CD4-positive, alpha-beta T cell treated with Interleukin-2 at 100 ng/mL for 4 hours (primary cell): ENCODE data around the gene PRR20G.
"Not testable (repeated sequence)": the region's sequence is repeated elsewhere in the genome, so short reads cannot be mapped to it uniquely, and the experiment has no call there.

Experiments
- DNase-seq: peaks from one replicate; pipeline ENCODE4 v3.0.0-alpha.2; 2020; ENCODE audit warnings: low spot score

PRR20G gene

DNA sequence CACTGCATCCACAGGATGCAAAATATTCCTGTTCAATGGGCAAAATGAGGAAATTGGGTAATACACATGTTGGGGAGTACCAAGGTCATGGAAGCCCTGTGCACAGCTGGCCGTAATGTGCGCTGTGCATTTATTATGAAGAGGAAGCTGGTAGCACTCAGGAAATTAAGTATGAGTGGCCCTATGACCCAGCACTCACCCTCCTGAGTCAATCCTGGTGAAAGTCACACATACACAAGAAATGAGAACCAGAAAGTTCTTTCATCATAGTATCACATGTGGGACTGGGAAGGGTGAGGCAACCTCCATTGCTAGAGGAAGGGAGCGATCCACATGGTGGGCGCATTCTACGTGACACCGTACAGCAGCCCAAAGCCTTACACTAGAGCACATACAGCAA, 11.4 kb upstream of the PRR20G start:
- no peak for DNase-seq

DNA sequence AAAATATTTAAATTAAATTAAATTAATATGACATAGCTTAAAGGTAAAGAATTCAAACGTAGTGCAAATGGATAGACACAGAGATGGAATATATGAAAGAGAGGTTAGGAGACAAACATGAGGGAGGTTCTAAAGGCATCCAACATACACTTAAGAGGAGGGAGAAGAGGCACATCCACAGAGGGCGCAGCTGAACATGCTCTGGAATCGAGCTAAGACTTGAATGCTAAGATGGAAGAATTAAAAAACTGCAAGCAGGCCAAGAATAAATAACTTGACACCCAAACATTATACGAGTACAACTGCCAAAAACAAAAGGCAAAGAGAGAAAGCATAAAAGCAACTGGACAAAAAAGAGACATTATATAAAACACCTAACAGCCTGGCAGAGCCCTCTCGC, 9.1 kb upstream of the PRR20G start:
- DNase-seq: no peak

DNA sequence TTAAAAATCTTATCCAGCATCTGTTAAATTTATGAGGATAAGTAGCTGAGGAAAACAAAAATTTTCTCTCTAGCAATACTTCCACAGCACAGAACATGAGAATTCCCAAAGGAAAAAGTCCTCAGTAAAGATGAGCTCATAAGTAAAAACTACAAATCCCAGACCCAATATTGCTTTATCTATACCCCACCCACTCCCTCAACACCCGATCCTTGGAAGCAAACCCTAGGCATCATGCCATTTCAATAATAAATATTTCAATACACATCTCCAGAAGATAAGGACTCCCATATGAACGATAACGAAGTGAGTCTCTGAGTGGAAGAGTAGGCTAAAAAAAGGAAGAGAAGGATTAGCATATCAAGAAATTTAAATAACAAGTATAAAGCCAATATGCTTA, 8.3 kb upstream of the PRR20G start:
- DNase-seq: no peak

DNA sequence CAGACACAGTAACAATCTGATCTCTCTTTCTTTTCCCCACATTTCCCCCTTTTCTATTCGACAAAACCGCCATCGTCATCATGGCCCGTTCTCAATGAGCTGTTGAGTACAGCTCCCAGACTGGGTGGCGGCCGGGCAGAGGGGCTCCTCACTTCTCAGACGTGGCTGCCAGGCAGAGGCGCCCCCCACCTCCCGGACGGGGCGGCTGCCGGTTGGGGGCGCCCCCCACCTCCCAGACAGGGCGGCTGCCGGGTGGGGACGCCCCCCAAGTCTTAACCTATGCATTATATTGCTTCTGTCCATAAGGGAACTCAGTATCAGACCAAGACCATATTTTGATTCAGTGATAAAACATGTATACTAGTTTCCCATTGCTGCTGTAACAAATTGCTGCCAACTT, 5.8 kb upstream of the PRR20G start:
- DNase-seq: not testable (repeated sequence)

DNA sequence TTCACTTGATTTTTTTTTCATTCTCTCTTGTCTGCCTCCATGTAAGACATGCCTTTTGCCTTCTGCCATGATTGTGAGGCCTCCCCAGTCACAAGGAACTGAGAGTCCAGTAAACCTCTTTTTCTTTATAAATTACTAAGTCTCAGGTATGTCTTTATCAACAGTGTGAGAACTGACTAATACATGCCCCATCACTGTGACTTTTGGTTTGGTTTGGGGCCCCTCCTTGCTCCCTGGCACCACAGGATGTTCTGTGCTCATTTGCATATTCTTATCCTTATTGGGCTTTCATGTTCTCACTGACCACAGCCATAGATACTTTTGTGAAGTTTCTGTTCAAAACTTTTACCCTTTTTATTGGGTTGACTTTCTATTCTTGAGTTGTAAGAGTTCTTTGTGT, 3.8 kb upstream of the PRR20G start:
- DNase-seq: no peak

DNA sequence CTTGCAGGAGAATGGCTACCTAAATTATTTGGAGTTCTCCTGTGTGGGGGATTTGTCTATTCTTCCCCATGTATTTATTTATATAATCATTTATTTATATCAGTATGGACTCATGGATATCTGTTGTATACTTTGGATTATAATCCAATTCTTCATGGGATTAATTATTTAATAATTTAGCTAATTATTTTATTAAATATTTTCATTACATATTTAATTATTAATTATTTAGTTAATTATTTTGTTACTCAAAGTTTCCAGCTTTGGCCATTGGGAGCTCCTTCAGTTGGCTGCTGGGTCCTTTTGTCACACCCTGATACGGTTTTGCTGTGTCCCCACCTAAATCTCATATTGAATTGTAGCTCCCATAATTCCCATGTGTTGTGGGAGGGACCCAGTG, 3.3 kb upstream of the PRR20G start:
- no peak for DNase-seq

DNA sequence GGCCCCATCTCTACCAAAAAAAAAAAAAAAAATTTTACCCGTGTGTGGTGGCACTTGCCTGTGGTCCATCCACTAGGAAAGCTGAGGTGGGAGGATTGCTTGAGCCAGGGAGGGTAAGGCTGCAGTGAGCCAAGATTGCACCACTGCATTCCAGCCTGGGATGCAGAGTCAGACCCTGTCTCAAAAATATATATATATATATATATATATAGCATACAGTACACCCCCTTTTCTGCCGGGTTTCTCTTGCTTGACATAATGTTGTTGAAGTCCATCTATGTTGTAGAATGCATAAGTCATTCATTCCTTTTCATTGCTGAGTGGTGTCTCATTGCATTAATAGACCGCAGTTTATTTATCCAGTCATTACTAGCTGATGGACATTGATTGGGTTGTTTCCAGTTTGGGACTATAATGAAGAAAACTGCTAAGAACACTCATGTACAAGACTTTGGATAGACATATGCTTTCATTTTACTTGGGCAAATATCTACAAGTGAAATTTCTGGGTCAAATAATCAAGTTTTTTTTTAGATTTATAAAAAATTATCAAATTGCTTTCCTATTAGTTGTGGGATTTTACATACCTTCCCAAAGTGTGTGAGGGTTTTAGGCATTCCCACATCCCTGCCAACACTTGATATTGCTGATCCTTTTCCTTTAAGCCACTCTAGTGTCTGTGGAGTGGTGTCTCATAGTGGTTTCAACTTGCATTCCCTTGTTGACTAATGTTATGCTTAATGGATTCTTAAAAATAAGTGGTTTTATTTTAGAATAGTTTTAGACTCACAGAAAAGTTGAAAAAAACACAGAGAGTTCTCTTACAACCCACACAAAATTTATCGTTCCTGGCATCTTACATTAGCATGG, 2.1 kb upstream of the PRR20G start:
- DNase-seq: no peak

DNA sequence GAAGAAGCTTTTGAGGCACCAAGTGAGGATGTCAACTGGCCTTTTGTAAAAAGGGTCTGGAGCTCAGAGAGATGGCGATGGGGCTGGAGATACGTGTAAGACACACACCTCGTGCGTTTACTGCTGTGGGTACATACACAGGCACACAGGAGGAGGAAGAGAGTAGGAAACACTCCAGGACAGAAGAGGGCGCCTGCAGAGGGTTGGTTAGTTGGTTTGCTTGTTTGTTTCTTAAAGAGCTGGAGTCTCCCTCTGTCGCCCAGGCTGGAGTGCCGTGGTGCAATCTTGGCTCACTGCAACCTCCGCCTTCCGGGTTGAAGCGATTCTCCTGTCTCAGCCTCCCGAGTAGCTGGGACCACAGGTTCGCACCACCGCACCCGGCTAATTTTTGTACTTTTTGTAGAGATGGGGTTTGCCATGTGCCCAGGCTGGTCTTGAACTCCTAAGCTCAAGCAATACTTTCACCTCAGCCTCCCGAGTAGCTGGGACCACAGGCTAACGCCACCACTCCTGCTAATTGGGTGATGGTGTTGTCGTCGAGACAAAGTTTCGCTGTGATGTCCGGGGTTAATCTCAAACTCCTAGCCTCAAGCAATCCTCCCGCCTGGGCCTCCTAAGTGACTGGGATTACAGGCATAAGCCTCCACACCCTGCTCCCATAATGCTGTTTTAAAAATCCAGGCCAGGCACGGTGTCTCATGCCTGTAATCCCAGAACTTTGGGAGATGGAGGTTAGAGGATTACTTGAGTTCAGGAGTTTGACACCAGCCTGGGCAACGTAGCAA, 1.3 kb upstream of the PRR20G start:
- DNase-seq: no peak

DNA sequence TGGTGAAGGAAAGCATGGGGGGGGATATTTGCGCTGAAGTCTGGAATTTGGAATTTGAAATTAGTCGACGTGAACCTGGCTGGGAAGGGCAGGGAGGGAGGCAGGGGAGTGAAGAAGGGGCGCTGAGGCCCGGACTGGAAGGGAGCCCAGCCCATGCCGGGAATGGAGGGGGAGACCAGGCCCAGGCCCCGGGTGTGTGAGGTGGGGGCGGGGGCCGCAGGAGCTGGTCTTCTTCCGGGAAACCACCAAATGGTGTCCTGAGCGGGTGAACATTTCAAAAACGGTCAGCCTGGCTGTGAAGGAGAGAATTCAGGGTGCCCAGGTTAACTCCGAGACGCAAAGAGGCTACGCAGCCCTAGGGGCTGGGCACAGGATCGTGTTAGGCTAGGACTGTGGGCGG, 497 bp upstream of the PRR20G start:
- DNase-seq: no peak

DNA sequence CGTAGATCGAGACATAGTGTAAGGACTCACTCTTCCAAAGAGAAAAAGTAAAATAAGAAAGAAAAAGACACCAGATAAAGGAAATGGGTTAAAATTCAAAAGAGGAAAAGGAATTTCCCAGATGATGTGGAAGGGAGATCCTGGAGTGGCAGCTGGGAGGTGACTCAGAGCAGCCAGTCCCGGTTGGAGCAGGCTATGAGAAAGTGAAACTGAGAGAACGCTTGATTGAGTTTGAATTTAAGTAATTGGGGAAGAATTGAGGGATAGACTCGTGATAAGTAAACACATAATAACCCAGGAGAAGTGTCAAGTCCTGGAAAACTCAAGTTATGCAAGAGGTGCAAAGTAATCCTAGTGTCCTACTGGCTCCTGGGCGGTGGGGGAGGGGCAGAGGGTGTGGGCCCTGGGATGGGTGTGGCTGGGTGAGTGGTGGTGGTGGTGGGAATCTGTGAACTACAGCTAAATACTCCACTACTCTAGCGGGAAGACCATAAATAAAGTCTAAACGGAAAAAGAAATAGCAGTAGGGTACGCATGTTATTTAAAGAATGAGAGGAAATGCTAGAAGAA, 1.2 kb downstream of the PRR20G start:
- no peak for DNase-seq

DNA sequence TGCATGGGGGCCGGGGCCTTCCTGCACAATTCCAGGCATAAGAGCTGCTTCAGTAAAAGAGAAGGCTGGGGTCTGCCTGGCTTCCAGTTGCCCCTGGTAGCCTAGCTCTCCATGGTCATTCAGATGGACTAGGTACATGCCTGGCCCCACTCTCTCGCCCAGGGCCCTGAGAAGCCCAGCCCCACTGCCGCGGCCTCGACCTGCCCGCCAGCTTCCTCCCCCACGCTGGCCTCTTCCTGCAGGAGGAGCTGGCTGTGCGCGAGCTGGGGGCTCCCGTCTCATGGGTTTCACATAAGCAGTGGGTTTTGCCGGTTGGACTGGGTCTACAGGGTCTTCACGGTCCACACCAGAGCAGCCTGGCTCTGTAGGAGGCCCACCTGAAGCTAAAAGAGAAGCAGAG, 3.6 kb downstream of the PRR20G start:
- DNase-seq: no peak

DNA sequence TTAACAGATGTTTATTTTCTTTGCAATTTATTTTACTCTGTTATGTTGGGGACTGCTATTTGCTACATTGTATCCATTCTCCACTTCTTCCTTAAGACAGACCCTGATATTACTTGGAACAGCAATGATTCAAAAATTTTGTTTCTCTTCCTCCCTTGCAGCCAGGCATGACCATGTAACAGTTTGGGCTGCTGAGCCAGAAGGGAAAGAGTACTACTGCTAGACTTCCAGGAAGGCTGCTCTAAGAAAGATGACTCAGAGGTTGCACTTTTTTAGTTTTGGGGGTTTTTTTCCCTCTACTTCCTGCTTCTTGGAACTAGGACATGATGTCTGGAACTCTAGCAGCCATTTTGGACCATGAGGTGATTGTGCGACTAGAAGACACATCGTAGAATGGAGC, 10.3 kb downstream of the PRR20G start:
- DNase-seq: no peak

DNA sequence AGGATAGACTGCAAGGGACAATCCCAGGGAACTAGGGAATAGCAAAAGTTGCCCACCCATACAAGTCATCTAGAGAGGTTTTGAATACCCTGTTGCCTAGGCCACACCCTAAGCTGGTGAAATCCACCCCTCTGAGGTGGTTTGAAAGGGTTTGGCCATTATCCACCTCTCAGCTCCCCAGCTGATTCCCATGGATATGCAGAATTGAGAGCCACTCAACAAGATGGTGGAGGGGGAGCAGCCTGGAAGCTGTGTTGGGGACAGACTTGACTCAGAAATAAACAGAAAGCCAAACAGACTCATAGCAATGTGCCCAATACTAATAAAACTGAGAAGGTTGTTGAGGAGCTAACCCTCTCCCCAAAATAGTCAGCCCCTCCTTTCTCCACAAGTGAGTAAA, 10.9 kb downstream of the PRR20G start:
- no peak for DNase-seq

DNA sequence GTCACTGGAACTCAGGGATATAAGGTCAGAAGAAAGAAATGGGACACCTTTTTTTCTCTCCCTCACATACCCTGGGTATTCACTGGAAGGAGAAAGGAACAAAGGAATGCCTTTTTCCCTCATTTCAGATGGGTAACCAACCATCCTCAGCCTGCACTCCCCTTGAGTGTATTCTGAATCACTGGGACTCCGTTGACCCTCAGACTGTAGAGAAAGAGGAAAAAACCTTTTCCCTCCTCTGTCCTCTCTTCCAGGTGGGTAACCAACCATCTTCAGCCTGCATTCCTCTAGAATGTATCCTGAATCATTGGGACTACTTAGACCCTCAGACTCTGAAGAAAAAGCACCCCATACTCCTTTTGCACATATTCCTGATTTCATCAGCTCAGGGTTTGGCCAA, 11.4 kb downstream of the PRR20G start:
- DNase-seq: no peak

DNA sequence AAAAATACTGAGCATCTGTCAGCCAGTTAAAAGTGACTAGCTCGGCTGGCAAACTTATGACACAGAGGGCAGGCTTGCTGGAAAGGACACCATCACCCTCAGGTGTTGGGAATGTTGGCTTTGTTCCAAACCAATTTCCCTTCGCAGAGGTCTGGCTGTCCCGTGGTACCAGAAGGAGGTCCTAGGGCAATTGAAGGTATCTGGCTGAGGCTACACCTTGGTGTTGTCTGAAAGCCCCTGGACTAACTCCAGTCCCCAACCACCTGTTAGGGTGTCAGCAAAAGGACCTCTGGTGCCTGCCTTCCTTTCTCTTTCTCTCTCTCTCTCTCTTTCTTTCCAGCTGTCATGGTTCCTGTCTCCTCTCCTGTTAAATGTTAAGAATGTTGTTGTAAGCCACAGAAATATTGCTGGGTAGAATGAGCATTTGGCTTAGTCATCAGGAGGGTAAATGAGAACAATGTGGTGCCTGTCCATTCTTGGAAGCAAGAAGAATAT, 12.5 kb downstream of the PRR20G start:
- no peak for DNase-seq

DNA sequence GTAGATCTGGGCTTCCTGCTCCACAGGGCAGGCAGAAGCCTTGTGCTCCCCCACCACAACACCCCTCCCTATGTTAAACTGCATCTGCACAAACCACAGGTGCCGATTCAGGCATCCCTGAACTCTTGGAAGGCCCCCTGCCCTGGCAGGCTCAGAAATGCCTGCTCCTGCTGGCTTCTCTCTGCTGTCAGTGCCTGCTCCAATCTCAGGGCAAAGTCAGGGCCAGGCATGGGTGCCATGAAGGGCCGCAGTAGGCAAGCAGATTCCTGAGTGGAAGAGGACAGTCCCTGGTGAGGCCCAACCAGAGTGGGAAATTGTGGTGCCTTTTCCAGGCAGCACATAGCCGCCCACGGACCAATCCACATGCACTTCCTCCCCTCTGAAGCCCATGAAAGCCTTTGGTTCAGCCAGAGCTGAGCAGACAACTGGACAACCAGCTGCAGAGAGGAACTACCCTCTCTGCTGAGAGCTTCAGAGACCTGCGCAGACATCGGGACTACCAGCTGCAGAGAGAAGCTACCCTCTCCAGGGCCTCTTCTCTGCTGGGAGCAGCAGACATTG, 13.6 kb downstream of the PRR20G start:
- no peak for DNase-seq

DNA sequence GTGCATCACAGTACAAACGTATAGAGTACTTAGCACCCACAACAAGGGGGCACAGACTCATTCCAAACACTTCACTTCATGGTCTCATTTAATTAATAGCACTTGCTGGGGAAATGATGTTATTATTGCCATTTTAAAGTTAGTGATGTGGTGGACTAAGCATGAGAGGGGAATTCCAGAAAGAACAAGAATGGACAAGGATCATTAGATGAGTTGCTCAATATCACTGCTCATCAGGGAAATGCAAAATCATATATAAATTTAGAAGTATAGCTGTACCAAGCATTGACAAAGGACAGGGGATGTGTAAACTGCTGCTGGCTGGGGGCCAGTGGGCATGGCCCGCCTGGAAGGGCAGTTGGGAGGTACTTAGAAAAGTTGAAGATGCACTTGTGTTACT, 14.6 kb downstream of the PRR20G start:
- no peak for DNase-seq

DNA sequence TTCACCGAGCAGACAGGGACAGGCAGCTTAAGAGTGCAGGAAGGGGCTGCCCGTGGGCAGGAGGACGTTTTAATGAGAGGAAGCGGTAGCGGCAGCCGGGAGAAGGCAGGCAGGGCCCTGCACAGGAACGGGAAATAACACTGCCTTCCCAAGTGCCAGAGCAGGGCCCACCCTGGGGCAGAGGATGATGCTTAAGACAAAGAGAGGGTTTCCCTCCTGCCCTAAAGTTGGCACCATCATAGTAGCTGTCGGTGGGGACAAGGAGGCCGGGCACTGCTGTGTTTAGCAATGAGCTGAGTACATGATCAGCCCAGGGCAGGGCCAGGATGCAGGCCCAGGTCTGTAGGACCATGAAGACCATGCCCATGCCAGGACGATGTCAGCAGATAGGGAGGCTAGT, 21.7 kb downstream of the PRR20G start:
- no peak for DNase-seq

DNA sequence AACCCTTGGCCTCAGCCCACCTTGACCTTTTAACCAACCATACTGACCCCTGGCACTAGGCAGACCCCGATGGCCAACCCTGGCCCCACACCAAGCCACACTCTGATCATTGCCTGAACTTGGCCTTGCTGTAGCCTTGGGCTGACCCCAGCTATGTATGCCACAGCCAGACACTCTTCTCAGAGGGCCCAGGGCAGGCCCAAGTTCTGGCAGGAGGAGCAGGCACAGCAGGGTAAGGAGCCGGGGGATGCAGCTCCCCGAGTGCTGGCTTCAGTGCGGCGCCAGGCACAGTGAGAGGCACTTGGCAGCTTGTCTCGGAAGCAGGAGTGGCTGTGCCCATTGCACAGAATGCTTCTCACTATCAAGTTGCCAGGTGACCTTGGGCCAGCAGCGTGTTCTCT, 22.3 kb downstream of the PRR20G start:
- DNase-seq: no peak

DNA sequence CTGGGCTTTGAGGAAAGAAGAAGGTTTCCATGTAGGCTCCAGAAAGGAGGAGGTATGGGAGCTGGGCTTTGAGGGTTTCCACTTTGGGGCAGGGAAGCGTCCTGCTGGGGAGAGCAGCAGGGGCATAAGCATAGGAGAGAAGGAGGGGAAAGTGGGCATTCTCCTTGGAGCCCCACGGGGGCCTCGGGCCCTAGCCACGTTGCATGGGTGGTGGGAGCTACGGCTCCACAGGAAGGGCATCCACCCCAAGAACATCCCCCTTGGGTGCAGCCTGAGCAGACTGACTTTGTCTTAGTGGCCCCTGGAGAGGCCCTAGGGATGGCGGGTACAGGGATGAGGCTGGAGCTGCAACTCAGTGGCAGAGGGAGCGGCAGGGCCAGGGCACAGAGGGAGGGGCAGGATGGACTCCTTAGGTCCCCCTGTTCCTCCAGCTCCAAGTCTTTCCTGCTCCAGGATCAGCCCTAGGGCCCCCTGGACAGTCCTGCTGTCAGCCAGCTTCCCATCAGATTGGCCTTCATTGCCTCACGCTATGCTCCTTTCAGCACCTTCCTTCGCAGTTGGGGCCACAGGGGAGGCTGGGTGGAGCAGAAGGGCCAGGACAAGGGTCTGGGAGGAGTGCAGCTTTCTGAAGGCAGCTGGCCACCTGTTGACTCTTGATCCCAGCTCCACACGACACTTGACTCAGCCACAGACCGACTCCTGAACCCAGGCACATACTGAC, 22.9 kb downstream of the PRR20G start:
- no peak for DNase-seq

DNA sequence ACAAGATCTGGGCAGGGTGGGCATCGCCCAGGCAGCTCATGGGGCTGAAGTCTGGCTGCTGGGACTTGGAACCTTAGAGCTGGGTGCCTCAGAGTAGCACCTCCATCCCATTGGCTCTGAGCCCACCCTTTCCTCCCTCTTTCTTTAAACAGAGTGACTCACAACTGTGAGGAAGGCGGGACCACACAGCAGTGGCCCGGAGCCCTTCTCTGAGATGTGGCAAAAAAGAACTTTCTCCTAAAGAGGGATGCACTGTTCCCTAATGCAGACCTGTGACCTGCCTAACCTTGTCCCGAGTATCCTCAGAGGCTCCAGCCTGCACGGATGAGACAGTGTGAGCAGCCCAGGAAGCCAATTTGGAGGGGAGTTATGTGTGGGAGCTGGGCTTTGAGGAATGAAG, 23.6 kb downstream of the PRR20G start:
- no peak for DNase-seq
